GM23338 (cell line): ENCODE results near the gene WNT10A. TPM values are rescaled to one million over a fixed set of nuclear protein-coding genes. Genes with fewer than 3 reads are reported as not detected.

Source experiments
- ATAC-seq: fragments of 200-7000 bp; cut with Tn5 transposase; 3 replicates; pipeline ENCODE4 v1.9.1; 2020
- DNase-seq: peaks from one replicate; pipeline ENCODE4 v3.0.0-alpha.2; 2015; ENCODE audit warnings: low spot score
- H2AFZ ChIP-seq: fragments of 200-600 bp; sonication (generic); 2 replicates; pipeline ENCODE4 v1.8.0; 2016; ENCODE audit warnings: antibody characterized with exemption, mild to moderate bottlenecking, moderate library complexity
- H3F3A ChIP-seq: fragments of 200-600 bp; sonication (generic); replicated peaks from 2 replicates; pipeline ENCODE4 v1.8.0; 2017; ENCODE audit warnings: antibody characterized with exemption, mixed run types, low read depth
- H3K27ac ChIP-seq: fragments of 200-600 bp; sonication (generic); 2 replicates; pipeline ENCODE4 v1.6.1; 2016; ENCODE audit warnings: low read depth
- H3K27me3 ChIP-seq: fragments of 200-600 bp; sonication (generic); 2 replicates; pipeline ENCODE4 v1.8.0; 2016; ENCODE audit warnings: mild to moderate bottlenecking, mixed run types, moderate library complexity; ENCODE audit not compliant: insufficient read depth
- H3K36me3 ChIP-seq: fragments of 200-600 bp; sonication (generic); 2 replicates; pipeline ENCODE4 v1.8.0; 2016; ENCODE audit warnings: mild to moderate bottlenecking; ENCODE audit not compliant: insufficient read depth
- H3K4me1 ChIP-seq: fragments of 200-600 bp; sonication (generic); 2 replicates; pipeline ENCODE4 v1.8.0; 2016; ENCODE audit warnings: mild to moderate bottlenecking, moderate library complexity; ENCODE audit not compliant: insufficient read depth
- H3K4me2 ChIP-seq: fragments of 200-600 bp; sonication (generic); 2 replicates; pipeline ENCODE4 v1.7.1; 2017; ENCODE audit warnings: mixed run types
- H3K4me3 ChIP-seq: fragments of 200-600 bp; sonication (generic); 2 replicates; pipeline ENCODE4 v1.6.1; 2016; ENCODE audit warnings: mixed run types
- H3K79me2 ChIP-seq: fragments of 200-600 bp; sonication (generic); replicated peaks from 2 replicates; pipeline ENCODE4 v1.8.0; 2017; ENCODE audit warnings: mild to moderate bottlenecking; ENCODE audit not compliant: insufficient read depth
- H3K9me2 ChIP-seq: fragments of 200-600 bp; sonication (generic); 2 replicates; pipeline ENCODE4 v1.8.0; 2017; ENCODE audit not compliant: insufficient read depth
- H4K20me1 ChIP-seq: fragments of 200-600 bp; sonication (generic); replicated peaks from 2 replicates; pipeline ENCODE4 v1.8.0; 2017; ENCODE audit warnings: mild to moderate bottlenecking; ENCODE audit not compliant: insufficient read depth
- H3K27ac Mint-ChIP-seq: 2 replicates; pipeline ENCODE4 v1.8.0; 2020; ENCODE audit warnings: inconsistent platforms, mild to moderate bottlenecking, moderate library complexity, mixed read lengths
- H3K27me3 Mint-ChIP-seq: 3 replicates; pipeline ENCODE4 v1.8.0; 2022; ENCODE audit warnings: low read depth, mild to moderate bottlenecking, moderate library complexity, mixed read lengths, inconsistent platforms; ENCODE audit not compliant: insufficient read depth, poor library complexity
- H3K36me3 Mint-ChIP-seq: 3 replicates; pipeline ENCODE4 v1.8.0; 2021; ENCODE audit warnings: low read depth, mild to moderate bottlenecking, inconsistent platforms, moderate library complexity, mixed read lengths
- H3K4me1 Mint-ChIP-seq: 3 replicates; pipeline ENCODE4 v1.8.0; 2020; ENCODE audit warnings: mild to moderate bottlenecking, inconsistent platforms, mixed read lengths
- H3K4me3 Mint-ChIP-seq: 3 replicates; pipeline ENCODE4 v1.8.0; 2021; ENCODE audit warnings: moderate library complexity, mild to moderate bottlenecking, inconsistent platforms, mixed read lengths
- H3K9me3 Mint-ChIP-seq: 3 replicates; pipeline ENCODE4 v1.8.0; 2020; ENCODE audit warnings: moderate library complexity, mild to moderate bottlenecking, inconsistent platforms, mixed read lengths
- CREB1 ChIP-seq: fragments of 250-450 bp; sonication (Bioruptor Pico); IDR thresholded peaks from 2 replicates; pipeline ENCODE4 v1.5.0; 2020; ENCODE audit warnings: low read depth, mild to moderate bottlenecking, moderate library complexity
- CTCF ChIP-seq, 2 experiments: fragments of 200-600 bp in 1 of 2; sonication (generic) in 1 of 2; conservative IDR thresholded peaks; 2 replicates each; pipeline versions ENCODE4 v1.5.1 to v1.6.1; 2016 to 2017; ENCODE audit warnings: antibody characterized with exemption in 2 of 2, low read depth in 2 of 2, mild to moderate bottlenecking in 2 of 2, moderate library complexity in 1 of 2
- ETS1 ChIP-seq: IDR thresholded peaks from 2 replicates; pipeline ENCODE4 v1.6.1; 2016; ENCODE audit warnings: antibody characterized with exemption
- EZH2 ChIP-seq: fragments of 200-600 bp; sonication (generic); IDR thresholded peaks from one replicate; pipeline ENCODE4 v1.8.0; 2017; ENCODE audit warnings: antibody characterized with exemption, mild to moderate bottlenecking, low read depth; ENCODE audit not compliant: unreplicated experiment
- EZH2phosphoT487 ChIP-seq: fragments of 200-600 bp; sonication (generic); IDR thresholded peaks from one replicate; pipeline ENCODE4 v1.8.1; 2018; ENCODE audit warnings: antibody characterized with exemption; ENCODE audit not compliant: unreplicated experiment
- JUNB ChIP-seq: IDR thresholded peaks from one replicate; pipeline ENCODE4 v1.6.1; 2016; ENCODE audit warnings: antibody characterized with exemption; ENCODE audit not compliant: unreplicated experiment
- NANOG ChIP-seq: IDR thresholded peaks from 2 replicates; pipeline ENCODE4 v1.6.1; 2016; ENCODE audit warnings: antibody characterized with exemption, borderline replicate concordance
- POLR2AphosphoS5 ChIP-seq: IDR thresholded peaks from 2 replicates; pipeline ENCODE4 v1.6.1; 2016; ENCODE audit warnings: antibody characterized with exemption, low read depth
- REST ChIP-seq: IDR thresholded peaks from one replicate; pipeline ENCODE4 v1.6.1; 2018; ENCODE audit warnings: antibody characterized with exemption; ENCODE audit not compliant: unreplicated experiment
- STAT1 ChIP-seq: IDR thresholded peaks from one replicate; pipeline ENCODE4 v1.6.1; 2016; ENCODE audit warnings: antibody characterized with exemption; ENCODE audit not compliant: unreplicated experiment
- ZNF114 ChIP-seq: fragments of 250-450 bp; sonication (Bioruptor Pico); IDR thresholded peaks from 2 replicates; pipeline ENCODE4 v1.5.0; 2020; ENCODE audit warnings: mild to moderate bottlenecking, moderate library complexity
- ZNF331 ChIP-seq: fragments of 250-450 bp; sonication (Bioruptor Pico); IDR thresholded peaks from 2 replicates; pipeline ENCODE4 v1.5.0; 2020; ENCODE audit warnings: low read depth, mild to moderate bottlenecking, moderate library complexity
- ZNF462 ChIP-seq: fragments of 250-450 bp; sonication (Bioruptor Pico); IDR thresholded peaks from 2 replicates; pipeline ENCODE4 v1.5.0; 2020; ENCODE audit warnings: mild to moderate bottlenecking, moderate library complexity
- polyA plus RNA-seq: library from polyadenylated mRNA; unstranded; fragments of >200 nt; fragmentation: Nextera tagmentation; extraction: Ambion mirVana; gene quantifications from 2 replicates; pipeline ENCODE4 v1.2.1, GENCODE V29; 2016
- total RNA-seq: library from RNA; depleted of rRNA; stranded (reverse); fragments of >200 nt; shearing (Covaris generic); gene quantifications from 2 replicates; pipeline ENCODE4 v1.2.3, GENCODE V29; 2014

The WNT10A gene
- total and polyA plus RNA-seq, 2 experiments from 2014 or later = not detected

GRCh38 chr2:218876562-218877219 is 4.0 kb upstream of the WNT10A start:
- Mint-ChIP-seq H3K27me3 (peaks cover 96% of the 10 kb centered on the region), H3K4me3 (no peak overlapping the region), H3K36me3 (no peaks in the 10 kb centered on the region; the same call in 2 of the 3 replicates), H3K9me3 (peaks cover 4% of the 10 kb centered on the region; the same call in 2 of the 3 replicates), H3K27ac (no peak overlapping the region), H3K4me1 (peaks cover 31% of the 10 kb centered on the region)
- Histone ChIP-seq H3K79me2 (no peaks in the 10 kb centered on the region), H3K27ac (no peak overlapping the region), H3K4me2 (no peak overlapping the region), H3K4me3 (no peak overlapping the region), H3K27me3 (peaks cover 100% of the 10 kb centered on the region), H2AFZ (no peak overlapping the region), H3K4me1 (peaks cover 23% of the 10 kb centered on the region; the same call in 1 of the 2 replicates), H3K9me2 (no peaks in the 10 kb centered on the region), H3F3A (no peaks in the 10 kb centered on the region), H3K36me3 (no peaks in the 10 kb centered on the region), H4K20me1 (peaks cover 23% of the 10 kb centered on the region)
- ATAC-seq (peak; percentile 4), DNase-seq (peak; percentile 85)
- no peak for TF ChIP-seq STAT1
- TF ChIP-seq EZH2 = peak; percentile 87
- no peak for TF ChIP-seq ZNF114 (CRISPR knock-in tag)
- peak; percentile 95 to 99 for TF ChIP-seq CTCF (conservative IDR thresholded peaks at IDR 0.05; ENCODE audit: low read depth in 2 of 2)
- no peak for TF ChIP-seq ZNF462 (CRISPR knock-in tag)
- no peak for TF ChIP-seq CREB1 (CRISPR knock-in tag)
- TF ChIP-seq NANOG = no peak
- no peak for TF ChIP-seq JUNB
- no peak for TF ChIP-seq REST
- no peak for TF ChIP-seq ETS1
- no peak for TF ChIP-seq ZNF331 (CRISPR knock-in tag)
- TF ChIP-seq POLR2AphosphoS5 = no peak
- no peak for TF ChIP-seq EZH2phosphoT487
